MCF 10A (cell line): ENCODE results near the gene MAP3K13. TPM values are rescaled to one million over a fixed set of nuclear protein-coding genes. Genes with fewer than 3 reads are reported as not detected.
"Not testable (repeated sequence)": the region's sequence is repeated elsewhere in the genome, so short reads cannot be mapped to it uniquely, and the experiment has no call there.

Experiments used
- BruUV-seq: library from RNA; stranded (reverse); fragments of 400-500 nt; replicated peaks from 2 replicates; lab custom pipeline; 2021; lab: Mats Ljungman, UMichigan
- CTCF ChIA-PET: fragments of 300-600 bp; sonication (Branson Sonifier 250); formaldehyde crosslinking; extraction: SDS; loops from one replicate; lab custom pipeline; 2021; ENCODE audit warnings: antibody characterized with exemption, inconsistent platforms; lab: Yijun Ruan, JAX
- POLR2A ChIA-PET: fragments of 300-600, 350-650 bp; sonication (Branson Sonifier 250); formaldehyde crosslinking; extraction: SDS; loops from one replicate; lab custom pipeline; 2020; ENCODE audit warnings: antibody characterized with exemption, inconsistent platforms; lab: Yijun Ruan, JAX
- DNase-seq: peaks from one replicate; pipeline ENCODE4 v3.0.0-alpha.2; 2018; ENCODE audit not compliant: unreplicated experiment
- H3K27ac Mint-ChIP-seq: one replicate; pipeline ENCODE4 v1.8.0; 2022; ENCODE audit warnings: mild to moderate bottlenecking, low read depth, mixed read lengths; ENCODE audit not compliant: unreplicated experiment
- H3K27me3 Mint-ChIP-seq: one replicate; pipeline ENCODE4 v1.8.0; 2022; ENCODE audit warnings: mixed read lengths; ENCODE audit not compliant: insufficient read depth, unreplicated experiment
- H3K36me3 Mint-ChIP-seq: one replicate; pipeline ENCODE4 v1.8.0; 2022; ENCODE audit warnings: mild to moderate bottlenecking, moderate library complexity, mixed read lengths; ENCODE audit not compliant: insufficient read depth, unreplicated experiment
- H3K4me1 Mint-ChIP-seq: one replicate; pipeline ENCODE4 v1.8.0; 2022; ENCODE audit warnings: mixed read lengths; ENCODE audit not compliant: insufficient read depth, unreplicated experiment
- H3K4me3 Mint-ChIP-seq: one replicate; pipeline ENCODE4 v1.8.0; 2022; ENCODE audit warnings: mild to moderate bottlenecking, moderate library complexity, mixed read lengths; ENCODE audit not compliant: unreplicated experiment
- H3K9me3 Mint-ChIP-seq: one replicate; pipeline ENCODE4 v1.8.0; 2022; ENCODE audit warnings: mixed read lengths; ENCODE audit not compliant: unreplicated experiment
- intact Hi-C: fragments of 100-400 bp; cut with micrococcal nuclease; formaldehyde crosslinking; loops from 2 replicates; pipeline ENCODE4 v1.14.1; 2022
- total RNA-seq: library from RNA; stranded (reverse); gene quantifications from 2 replicates; pipeline ENCODE4 v1.2.3, GENCODE V29; 2022
- TF ChIP-seq, protein P1 (sequence below): fragments of 200-600 bp; IDR thresholded peaks from one replicate; pipeline ENCODE4 v1.8.0; 2022; ENCODE audit warnings: antibody characterized with exemption, mild to moderate bottlenecking; ENCODE audit not compliant: unreplicated experiment

Gene MAP3K13
- total RNA-seq, 1 experiment from 2014 or later: 15.8 TPM

DNA sequence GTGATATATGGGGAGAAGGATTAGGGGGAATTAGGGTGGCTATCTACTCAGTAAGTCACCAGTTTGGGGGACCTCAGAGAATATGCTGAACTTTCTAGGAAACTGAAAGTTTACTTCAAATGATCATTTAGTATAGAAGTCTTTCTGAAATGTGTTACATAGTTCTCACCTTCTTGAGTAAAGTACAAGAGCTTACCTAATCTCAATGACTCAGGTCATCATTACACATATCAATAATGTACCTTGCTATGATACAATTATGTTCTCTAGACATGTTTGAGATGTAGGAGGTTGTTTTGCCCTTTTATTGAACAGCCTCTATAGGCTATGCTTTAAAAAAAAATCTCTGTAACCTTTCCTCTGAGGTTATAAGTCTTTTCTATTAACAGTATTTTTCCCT, 85.2 kb downstream of the MAP3K13 start:
- Mint-ChIP-seq H3K27me3 (no peaks in the 10 kb centered on the region), H3K4me3 (no peak overlapping the region), H3K27ac (no peak overlapping the region), H3K36me3 (peaks cover 5% of the 10 kb centered on the region), H3K9me3 (no peaks in the 10 kb centered on the region), H3K4me1 (no peaks in the 10 kb centered on the region)
- BruUV-seq: no TSS peak
- ChIA-PET POLR2A (interaction anchor here (0.7 kb wide), 1 partner anchor 35 kb away, joined by 3 read pairs; no protein-coding TSS in a partner anchor), CTCF (no interaction called here)
- TF ChIP-seq, protein P1, sequence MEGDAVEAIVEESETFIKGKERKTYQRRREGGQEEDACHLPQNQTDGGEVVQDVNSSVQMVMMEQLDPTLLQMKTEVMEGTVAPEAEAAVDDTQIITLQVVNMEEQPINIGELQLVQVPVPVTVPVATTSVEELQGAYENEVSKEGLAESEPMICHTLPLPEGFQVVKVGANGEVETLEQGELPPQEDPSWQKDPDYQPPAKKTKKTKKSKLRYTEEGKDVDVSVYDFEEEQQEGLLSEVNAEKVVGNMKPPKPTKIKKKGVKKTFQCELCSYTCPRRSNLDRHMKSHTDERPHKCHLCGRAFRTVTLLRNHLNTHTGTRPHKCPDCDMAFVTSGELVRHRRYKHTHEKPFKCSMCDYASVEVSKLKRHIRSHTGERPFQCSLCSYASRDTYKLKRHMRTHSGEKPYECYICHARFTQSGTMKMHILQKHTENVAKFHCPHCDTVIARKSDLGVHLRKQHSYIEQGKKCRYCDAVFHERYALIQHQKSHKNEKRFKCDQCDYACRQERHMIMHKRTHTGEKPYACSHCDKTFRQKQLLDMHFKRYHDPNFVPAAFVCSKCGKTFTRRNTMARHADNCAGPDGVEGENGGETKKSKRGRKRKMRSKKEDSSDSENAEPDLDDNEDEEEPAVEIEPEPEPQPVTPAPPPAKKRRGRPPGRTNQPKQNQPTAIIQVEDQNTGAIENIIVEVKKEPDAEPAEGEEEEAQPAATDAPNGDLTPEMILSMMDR: no peak
- no peak for DNase-seq
- intact Hi-C loops: no loop called here

DNA sequence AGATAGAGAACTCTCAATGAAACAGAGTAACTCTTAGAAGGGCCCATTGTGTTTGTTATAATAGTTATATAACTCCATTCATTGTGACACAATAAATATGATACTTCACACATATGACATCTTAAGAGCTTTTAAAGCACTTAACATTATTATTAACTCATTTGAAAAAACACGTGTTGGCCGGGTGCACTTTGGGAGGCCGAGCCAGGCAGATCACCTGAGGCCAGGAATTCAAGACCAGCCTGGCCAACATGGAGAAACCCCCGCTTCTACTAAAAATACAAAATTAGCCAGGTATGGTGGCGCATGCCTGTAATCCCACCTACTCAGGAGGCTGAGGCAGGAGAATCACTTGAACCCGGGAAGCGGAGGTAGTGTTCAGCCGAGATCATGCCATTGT, 88.5 kb downstream of the MAP3K13 start:
- H3K4me3 Mint-ChIP-seq, H3K36me3 Mint-ChIP-seq, H3K4me1 Mint-ChIP-seq, intact Hi-C loops, H3K27ac Mint-ChIP-seq, POLR2A ChIA-PET, DNase-seq, H3K27me3 Mint-ChIP-seq, H3K9me3 Mint-ChIP-seq, BruUV-seq: not testable (repeated sequence)
- CTCF ChIA-PET: interaction anchor here (3.9 kb wide), 1 partner anchor 10 kb away, joined by 18 read pairs; no protein-coding TSS in a partner anchor

DNA sequence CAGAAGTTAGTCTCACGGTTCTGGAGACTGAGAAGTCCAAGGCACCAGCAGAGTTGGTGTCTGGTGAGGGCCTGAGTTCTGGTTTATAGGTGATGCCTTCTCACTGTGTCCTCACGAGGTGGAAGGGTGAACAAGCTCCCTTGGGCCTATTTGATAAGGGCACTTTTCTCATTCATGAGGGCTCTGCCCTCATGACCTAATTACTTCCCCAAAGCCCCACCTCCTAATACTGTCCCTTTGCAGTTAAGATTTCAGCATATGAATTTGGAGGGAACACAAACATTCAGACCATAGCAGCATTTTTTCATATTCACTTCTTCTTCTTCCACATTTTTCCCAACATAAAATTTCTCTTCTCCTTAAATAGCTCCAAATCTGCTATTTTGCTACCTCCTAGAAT, 94.4 kb downstream of the MAP3K13 start:
- CTCF ChIA-PET: interaction anchor here (0.6 to 5.6 kb wide), 4 partner anchors 45 to 118 kb away, joined by 3 to 85 read pairs (median 9); no protein-coding TSS in a partner anchor

DNA sequence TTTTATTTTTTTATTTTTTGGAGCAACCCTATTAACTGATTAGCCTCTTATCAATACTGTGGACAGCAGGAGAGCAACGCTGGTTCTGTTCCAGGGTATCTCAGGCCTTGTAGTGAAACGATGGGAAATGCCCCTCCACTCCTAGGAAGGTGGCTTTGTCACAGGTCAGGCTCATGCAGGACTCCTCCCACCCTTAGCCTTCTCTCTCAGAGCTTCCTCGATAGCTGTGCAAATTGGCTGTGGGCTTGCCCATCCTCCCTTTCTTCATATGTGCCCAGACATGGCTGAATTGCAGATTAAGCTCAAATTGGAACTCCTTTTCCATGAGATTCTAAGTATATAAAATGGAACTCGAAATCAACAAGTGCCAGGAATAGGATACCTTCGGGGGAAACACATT, 97.4 kb downstream of the MAP3K13 start:
- Mint-ChIP-seq H3K27ac (no peak overlapping the region), H3K36me3 (no peaks in the 10 kb centered on the region), H3K27me3 (no peaks in the 10 kb centered on the region), H3K4me3 (no peak overlapping the region), H3K9me3 (no peaks in the 10 kb centered on the region), H3K4me1 (no peaks in the 10 kb centered on the region)
- intact Hi-C loops: loop anchor here (1.0 to 5.0 kb wide), 2 partner anchors 99 to 117 kb away; no protein-coding TSS in a partner anchor
- ChIA-PET POLR2A (interaction anchor here (0.6 to 2.0 kb wide), 5 partner anchors 11 to 259 kb away, joined by 3 to 11 read pairs (median 6); partner anchors contain the start of gene SENP2), CTCF (interaction anchor here (0.6 to 5.6 kb wide), 21 partner anchors 9 to 750 kb away, joined by 3 to 85 read pairs (median 4); partner anchors contain the start of gene LIPH)
- no TSS peak for BruUV-seq
- no peak for DNase-seq
- TF ChIP-seq, protein P1: no peak

More for the DNA sequence above, 94.4 kb downstream of the MAP3K13 start:
- Mint-ChIP-seq H3K4me3 (no peak overlapping the region), H3K4me1 (no peaks in the 10 kb centered on the region), H3K27me3 (no peaks in the 10 kb centered on the region), H3K36me3 (no peaks in the 10 kb centered on the region), H3K9me3 (no peaks in the 10 kb centered on the region), H3K27ac (no peak overlapping the region)
- no peak for DNase-seq
- no TSS peak for BruUV-seq
- intact Hi-C loops: no loop called here
- POLR2A ChIA-PET: no interaction called here
- TF ChIP-seq, protein P1: no peak
